Hepatocyte (in vitro differentiated cells): ENCODE results near the gene PKLR. TPM values are rescaled to one million over a fixed set of nuclear protein-coding genes. Genes with fewer than 3 reads are reported as not detected.

Experiments used
- DNase-seq: peaks from one replicate; pipeline ENCODE4 v3.0.0-alpha.2; 2016; ENCODE audit warnings: low spot score
- H2AFZ ChIP-seq: fragments of 200-600 bp; sonication (generic); 2 replicates; pipeline ENCODE4 v1.6.0; 2016; ENCODE audit warnings: antibody characterized with exemption, mild to moderate bottlenecking
- H3K27ac ChIP-seq: fragments of 200-600 bp; sonication (generic); 2 replicates; pipeline ENCODE4 v1.5.1; 2016; ENCODE audit warnings: mild to moderate bottlenecking
- H3K27me3 ChIP-seq: fragments of 200-600 bp; sonication (generic); 2 replicates; pipeline ENCODE4 v1.6.1; 2016
- H3K36me3 ChIP-seq: fragments of 200-600 bp; sonication (generic); replicated peaks from 2 replicates; pipeline ENCODE4 v1.5.1; 2016; ENCODE audit warnings: low read depth; ENCODE audit not compliant: insufficient read depth
- H3K4me1 ChIP-seq: fragments of 200-600 bp; sonication (generic); 2 replicates; pipeline ENCODE4 v1.5.1; 2016; ENCODE audit warnings: mild to moderate bottlenecking, moderate library complexity; ENCODE audit not compliant: insufficient read depth
- H3K4me2 ChIP-seq: fragments of 200-600 bp; sonication (generic); 2 replicates; pipeline ENCODE4 v1.6.0; 2016
- H3K4me3 ChIP-seq: fragments of 200-600 bp; sonication (generic); 2 replicates; pipeline ENCODE4 v1.5.1; 2016; ENCODE audit warnings: mild to moderate bottlenecking
- H3K79me2 ChIP-seq: fragments of 200-600 bp; sonication (generic); 2 replicates; pipeline ENCODE4 v1.6.0; 2017; ENCODE audit warnings: mild to moderate bottlenecking
- H3K9me2 ChIP-seq: fragments of 200-600 bp; sonication (generic); replicated peaks from 2 replicates; pipeline ENCODE4 v1.6.0; 2017; ENCODE audit warnings: mild to moderate bottlenecking; ENCODE audit not compliant: insufficient read depth
- H3K9me3 ChIP-seq: fragments of 200-600 bp; sonication (generic); 2 replicates; pipeline ENCODE4 v1.5.1; 2016; ENCODE audit warnings: low read depth, mild to moderate bottlenecking
- H4K20me1 ChIP-seq: fragments of 200-600 bp; sonication (generic); 2 replicates; pipeline ENCODE4 v1.6.0; 2016; ENCODE audit warnings: mild to moderate bottlenecking; ENCODE audit not compliant: insufficient read depth, poor library complexity, severe bottlenecking
- CTCF ChIP-seq: fragments of 200-600 bp; sonication (generic); IDR thresholded peaks from 2 replicates; pipeline ENCODE4 v1.5.1; 2016; ENCODE audit warnings: antibody characterized with exemption, mild to moderate bottlenecking; ENCODE audit not compliant: poor library complexity
- EZH2 ChIP-seq: fragments of 200-600 bp; sonication (generic); IDR thresholded peaks from 2 replicates; pipeline ENCODE4 v1.6.1; 2016; ENCODE audit warnings: antibody characterized with exemption, mild to moderate bottlenecking, borderline replicate concordance
- EZH2phosphoT487 ChIP-seq: fragments of 200-600 bp; sonication (generic); IDR thresholded peaks from one replicate; pipeline ENCODE4 v1.6.1; 2018; ENCODE audit warnings: antibody characterized with exemption, mild to moderate bottlenecking, low read depth, moderate library complexity; ENCODE audit not compliant: unreplicated experiment, severe bottlenecking
- WGBS: methylation state at CpG from one replicate; pipeline ENCODE4 v1.1.6; 2016; ENCODE audit warnings: low lambda C conversion rate; ENCODE audit errors: missing lambda C conversion rate; 5-methylcytosine and 5-hydroxymethylcytosine counted together
- polyA plus RNA-seq: library from polyadenylated mRNA; unstranded; fragments of >200 nt; fragmentation: Nextera tagmentation; extraction: Ambion mirVana; gene quantifications from 2 replicates; pipeline ENCODE4 v1.2.1, GENCODE V29; 2016
- total RNA-seq: library from RNA; depleted of rRNA; stranded (reverse); fragments of >200 nt; gene quantifications from 2 replicates; pipeline ENCODE4 v1.2.3, GENCODE V29; 2014

The PKLR gene
- total and polyA plus RNA-seq, 2 experiments from 2014 or later = 10.9 to 13.3 TPM

- Histone ChIP-seq H2AFZ (no peak overlapping the region), H3K36me3 (no peaks in the 10 kb centered on the region), H3K27ac (no peak overlapping the region), H3K4me3 (no peak overlapping the region), H3K4me2 (no peak overlapping the region), H4K20me1 (no peaks in the 10 kb centered on the region), H3K4me1 (peaks cover 6% of the 10 kb centered on the region), H3K79me2 (no peaks in the 10 kb centered on the region), H3K9me2 (no peaks in the 10 kb centered on the region), H3K9me3 (no peaks in the 10 kb centered on the region), H3K27me3 (peaks cover 45% of the 10 kb centered on the region)
- WGBS = 94% methylated on average over 3 of the region's 3 CpGs
- DNase-seq = no peak
- TF ChIP-seq EZH2phosphoT487 (no peak), EZH2 (no peak), CTCF (no peak)
Measured at GRCh38 chr1:155296661-155297060, 4.6 kb downstream of the PKLR start.

- H2AFZ ChIP-seq = no peak overlapping the region
- no peaks in the 10 kb centered on the region for H3K36me3 ChIP-seq
Measured at GRCh38 chr1:155295942-155296267, 5.3 kb downstream of the PKLR start.

GRCh38 chr1:155295183-155295941 lies 5.9 kb downstream of the PKLR start:
- Histone ChIP-seq H3K27ac (no peak overlapping the region), H3K36me3 (no peaks in the 10 kb centered on the region), H3K4me2 (peak overlapping the region; percentile 68), H3K9me3 (no peaks in the 10 kb centered on the region), H3K4me1 (no peaks in the 10 kb centered on the region), H3K79me2 (no peaks in the 10 kb centered on the region), H3K4me3 (no peak overlapping the region), H3K9me2 (no peaks in the 10 kb centered on the region), H3K27me3 (peaks cover 45% of the 10 kb centered on the region), H4K20me1 (no peaks in the 10 kb centered on the region), H2AFZ (no peak overlapping the region)
- TF ChIP-seq EZH2 (peak; percentile 51), CTCF (no peak)
- DNase-seq = no peak
- 9% methylated on average over 46 of the region's 47 CpGs for WGBS

More at GRCh38 chr1:155295942-155296267, 5.3 kb downstream of the PKLR start:
- H3K4me3 ChIP-seq = no peak overlapping the region
- no peaks in the 10 kb centered on the region for H4K20me1 ChIP-seq
- no peaks in the 10 kb centered on the region for H3K9me2 ChIP-seq
- no peak overlapping the region for H3K4me2 ChIP-seq
- 82% methylated on average over 7 of the region's 7 CpGs for WGBS
- no peaks in the 10 kb centered on the region for H3K9me3 ChIP-seq
- peaks cover 45% of the 10 kb centered on the region for H3K27me3 ChIP-seq
- no peak for TF ChIP-seq EZH2phosphoT487
- no peak for TF ChIP-seq EZH2
- no peak for TF ChIP-seq CTCF
- peaks cover under 1% of the 10 kb centered on the region for H3K4me1 ChIP-seq
- H3K79me2 ChIP-seq = no peaks in the 10 kb centered on the region
- H3K27ac ChIP-seq = no peak overlapping the region
- no peak for DNase-seq
